ENCODE results near the gene ZBTB49.
A peak's percentile ranks its signal among the peaks of the same experiment; 100 is the strongest.
"Not testable (repeated sequence)": the region's sequence is repeated elsewhere in the genome, so short reads cannot be mapped to it uniquely, and the experiment has no call there.

Gene ZBTB49

GRCh38 chr4:4289941-4290850 lies at the start of gene ZBTB49, which contains the start of gene LYAR:
ZBTB49 (plus strand) TSS chr4:4290251; CDS start chr4:4299946, 9,695 bp downstream.
LYAR (minus strand) TSS chr4:4290154; CDS start chr4:4283742, 6,412 bp downstream.
- DNase-seq: peak; percentile 91

GRCh38 chr4:4245172-4245571 lies 44.9 kb upstream of the ZBTB49 start:
- no peak for DNase-seq

GRCh38 chr4:4247696-4248028 lies 42.4 kb upstream of the ZBTB49 start:
- DNase-seq: no peak

GRCh38 chr4:4248029-4248884 lies 41.8 kb upstream of the ZBTB49 start, which contains the start of gene TMEM128:
TMEM128 (minus strand) TSS chr4:4248223; CDS start chr4:4248202, 21 bp downstream.
- peak; percentile 94 for DNase-seq

- DNase-seq: peak; percentile 55
These were observed 41.2 kb upstream of the ZBTB49 start for GRCh38 chr4:4248885-4249203.

- not testable (repeated sequence) for DNase-seq
These were observed 40.7 kb upstream of the ZBTB49 start for GRCh38 chr4:4249342-4249741.

- DNase-seq: no peak
These were observed 40.2 kb upstream of the ZBTB49 start for GRCh38 chr4:4249866-4250265.

- no peak for DNase-seq
These were observed 35.9 kb upstream of the ZBTB49 start for GRCh38 chr4:4254199-4254598.

- DNase-seq: no peak
These were observed 35.4 kb upstream of the ZBTB49 start for GRCh38 chr4:4254666-4255065.

- DNase-seq: no peak
These were observed 33.3 kb upstream of the ZBTB49 start for GRCh38 chr4:4256799-4257198.

- DNase-seq: not testable (repeated sequence)
These were observed 32.3 kb upstream of the ZBTB49 start for GRCh38 chr4:4257705-4258104.

- DNase-seq: no peak
These were observed 30.5 kb upstream of the ZBTB49 start for GRCh38 chr4:4259484-4260100.

GRCh38 chr4:4260185-4260751 lies 29.8 kb upstream of the ZBTB49 start:
- peak; percentile 86 for DNase-seq

- DNase-seq: no peak
These were observed 22.1 kb upstream of the ZBTB49 start for GRCh38 chr4:4267981-4268380.

- no peak for DNase-seq
These were observed 21.3 kb upstream of the ZBTB49 start for GRCh38 chr4:4268776-4269175.

- no peak for DNase-seq
These were observed 20.7 kb upstream of the ZBTB49 start for GRCh38 chr4:4269331-4269731.

GRCh38 chr4:4269856-4270255 lies 20.2 kb upstream of the ZBTB49 start:
- DNase-seq: no peak

- DNase-seq: no peak
These were observed 19.5 kb upstream of the ZBTB49 start for GRCh38 chr4:4270529-4270928.

- DNase-seq: no peak
These were observed 18.1 kb upstream of the ZBTB49 start for GRCh38 chr4:4271912-4272311.

GRCh38 chr4:4274226-4274625 lies 15.8 kb upstream of the ZBTB49 start:
- no peak for DNase-seq

- DNase-seq: no peak
These were observed 12.5 kb upstream of the ZBTB49 start for GRCh38 chr4:4277531-4277930.

- no peak for DNase-seq
These were observed 8.3 kb upstream of the ZBTB49 start for GRCh38 chr4:4281787-4282186.
